Measurements from ENCODE around the gene FBXL2. TPM values are rescaled to one million over a fixed set of nuclear protein-coding genes. Genes with fewer than 3 reads are reported as not detected.

Gene FBXL2
- polyA plus RNA-seq (ENCODE audit: insufficient read length in 3 of 3), result 10 to 100 TPM; 24.6 to 35.2 (median 32.1) TPM
- long read RNA-seq, donor 1, partial matches to known transcripts, result 0 of 4 reads
- long read RNA-seq, donor 1, other reads (novel, unspliced or antisense), result 0 of 4 reads
- long read RNA-seq, donor 2, partial matches to known transcripts, result 0 of 2 reads
- long read RNA-seq, donor 2, other reads (novel, unspliced or antisense), result 0 of 2 reads
- long read RNA-seq, donor 3, transcript FBXL2-216 (15 exons, 3,847 nt), result major isoform, 5 of 18 reads
- long read RNA-seq, donor 3, partial matches to known transcripts, result 13 of 18 reads
- long read RNA-seq, donor 3, other reads (novel, unspliced or antisense), result 0 of 18 reads
- long read RNA-seq, donor 4, partial matches to known transcripts, result 0 of 3 reads
- long read RNA-seq, donor 4, other reads (novel, unspliced or antisense), result 0 of 3 reads
- long read RNA-seq, donor 5, result 0 reads
- long read RNA-seq, donor 6, partial matches to known transcripts, result 8 of 12 reads
- long read RNA-seq, donor 6, other reads (novel, unspliced or antisense), result 0 of 12 reads
- long read RNA-seq, donor 7, partial matches to known transcripts, result 0 of 6 reads
- long read RNA-seq, donor 7, other reads (novel, unspliced or antisense), result 0 of 6 reads
- long read RNA-seq, donor 8, transcript FBXL2-216 (15 exons, 3,847 nt), result major isoform, 8 of 20 reads
- long read RNA-seq, donor 8, partial matches to known transcripts, result 9 of 20 reads
- long read RNA-seq, donor 8, other reads (novel, unspliced or antisense), result 0 of 20 reads
- long read RNA-seq, donor 9, partial matches to known transcripts, result 0 of 3 reads
- long read RNA-seq, donor 9, other reads (novel, unspliced or antisense), result 0 of 3 reads
- long read RNA-seq, donor 10, partial matches to known transcripts, result 0 of 2 reads
- long read RNA-seq, donor 10, other reads (novel, unspliced or antisense), result 0 of 2 reads
- long read RNA-seq, donor 11, partial matches to known transcripts, result 0 of 1 reads
- long read RNA-seq, donor 11, other reads (novel, unspliced or antisense), result 0 of 1 reads
- long read RNA-seq, donor 12, partial matches to known transcripts, result 0 of 2 reads
- long read RNA-seq, donor 12, other reads (novel, unspliced or antisense), result 0 of 2 reads
- long read RNA-seq, donor 13, partial matches to known transcripts, result 26 of 28 reads
- long read RNA-seq, donor 13, other reads (novel, unspliced or antisense), result 0 of 28 reads
- long read RNA-seq, donor 14, partial matches to known transcripts, result 0 of 3 reads
- long read RNA-seq, donor 14, other reads (novel, unspliced or antisense), result 0 of 3 reads
- long read RNA-seq, donor 15, partial matches to known transcripts, result 0 of 4 reads
- long read RNA-seq, donor 15, other reads (novel, unspliced or antisense), result 0 of 4 reads
- long read RNA-seq, donor 16, transcript FBXL2-216 (15 exons, 3,847 nt), result major isoform, 10 of 18 reads
- long read RNA-seq, donor 16, partial matches to known transcripts, result 5 of 18 reads
- long read RNA-seq, donor 16, other reads (novel, unspliced or antisense), result 0 of 18 reads

- DNase-seq (ENCODE audit: extremely low read depth in 1 of 11, low read depth in 9 of 11, low spot score in 4 of 11), result peak in 10 of 11 donors; percentile 49 to 77 (median 67)
Observed at GRCh38 chr3:33277193-33277882, at the start of gene FBXL2. FBXL2 (plus strand) TSS chr3:33277442; CDS start chr3:33277513, 71 bp downstream.

GRCh38 chr3:33229066-33229465 lies 48.2 kb upstream of the FBXL2 start:
- DNase-seq (ENCODE audit: extremely low read depth in 1 of 11, low read depth in 9 of 11, low spot score in 4 of 11), result no peak

- no peak for DNase-seq (ENCODE audit: extremely low read depth in 1 of 11, low read depth in 9 of 11, low spot score in 4 of 11)
Observed at GRCh38 chr3:33229947-33230346, 47.3 kb upstream of the FBXL2 start.

GRCh38 chr3:33231756-33232465 lies 45.3 kb upstream of the FBXL2 start:
- DNase-seq (ENCODE audit: extremely low read depth in 1 of 11, low read depth in 9 of 11, low spot score in 4 of 11), result no peak

- DNase-seq (ENCODE audit: extremely low read depth in 1 of 11, low read depth in 9 of 11, low spot score in 4 of 11), result no peak
Observed at GRCh38 chr3:33233884-33234283, 43.4 kb upstream of the FBXL2 start.

GRCh38 chr3:33236005-33236404 lies 41.2 kb upstream of the FBXL2 start:
- no peak for DNase-seq (ENCODE audit: extremely low read depth in 1 of 11, low read depth in 9 of 11, low spot score in 4 of 11)

GRCh38 chr3:33237439-33237838 lies 39.8 kb upstream of the FBXL2 start:
- DNase-seq (ENCODE audit: extremely low read depth in 1 of 11, low read depth in 9 of 11, low spot score in 4 of 11), result no peak

GRCh38 chr3:33238923-33239322 lies 38.3 kb upstream of the FBXL2 start:
- no peak for DNase-seq (ENCODE audit: extremely low read depth in 1 of 11, low read depth in 9 of 11, low spot score in 4 of 11)

- no peak for DNase-seq (ENCODE audit: extremely low read depth in 1 of 11, low read depth in 9 of 11, low spot score in 4 of 11)
Observed at GRCh38 chr3:33240261-33240660, 37.0 kb upstream of the FBXL2 start.

- no peak for DNase-seq (ENCODE audit: extremely low read depth in 1 of 11, low read depth in 9 of 11, low spot score in 4 of 11)
Observed at GRCh38 chr3:33246786-33247185, 30.5 kb upstream of the FBXL2 start.

GRCh38 chr3:33250712-33251111 lies 26.5 kb upstream of the FBXL2 start:
- no peak for DNase-seq (ENCODE audit: extremely low read depth in 1 of 11, low read depth in 9 of 11, low spot score in 4 of 11)

GRCh38 chr3:33256249-33256648 lies 21.0 kb upstream of the FBXL2 start:
- no peak for DNase-seq (ENCODE audit: extremely low read depth in 1 of 11, low read depth in 9 of 11, low spot score in 4 of 11)

GRCh38 chr3:33260104-33260503 lies 17.1 kb upstream of the FBXL2 start:
- no peak for DNase-seq (ENCODE audit: extremely low read depth in 1 of 11, low read depth in 9 of 11, low spot score in 4 of 11)

GRCh38 chr3:33269385-33269784 lies 7.9 kb upstream of the FBXL2 start:
- no peak for DNase-seq (ENCODE audit: extremely low read depth in 1 of 11, low read depth in 9 of 11, low spot score in 4 of 11)

- no peak for DNase-seq (ENCODE audit: extremely low read depth in 1 of 11, low read depth in 9 of 11, low spot score in 4 of 11)
Observed at GRCh38 chr3:33271324-33271723, 5.9 kb upstream of the FBXL2 start.

GRCh38 chr3:33273628-33274027 lies 3.6 kb upstream of the FBXL2 start:
- no peak for DNase-seq (ENCODE audit: extremely low read depth in 1 of 11, low read depth in 9 of 11, low spot score in 4 of 11)

- peak in 1 of 11 donors; percentile 4 for DNase-seq (ENCODE audit: extremely low read depth in 1 of 11, low read depth in 9 of 11, low spot score in 4 of 11)
Observed at GRCh38 chr3:33278163-33278562, 921 bp downstream of the FBXL2 start.
